NK-92 (cell line): ENCODE measurements around the gene SGK2.

Source experiments
- DNase-seq: peaks from one replicate; lab custom pipeline; 2025; ENCODE audit not compliant: unreplicated experiment; lab: John Stamatoyannopoulos, UW

SGK2 gene

GRCh38 chr20:43536041-43536816 lies 22.6 kb upstream of the SGK2 start:
- no peak for DNase-seq

DNA sequence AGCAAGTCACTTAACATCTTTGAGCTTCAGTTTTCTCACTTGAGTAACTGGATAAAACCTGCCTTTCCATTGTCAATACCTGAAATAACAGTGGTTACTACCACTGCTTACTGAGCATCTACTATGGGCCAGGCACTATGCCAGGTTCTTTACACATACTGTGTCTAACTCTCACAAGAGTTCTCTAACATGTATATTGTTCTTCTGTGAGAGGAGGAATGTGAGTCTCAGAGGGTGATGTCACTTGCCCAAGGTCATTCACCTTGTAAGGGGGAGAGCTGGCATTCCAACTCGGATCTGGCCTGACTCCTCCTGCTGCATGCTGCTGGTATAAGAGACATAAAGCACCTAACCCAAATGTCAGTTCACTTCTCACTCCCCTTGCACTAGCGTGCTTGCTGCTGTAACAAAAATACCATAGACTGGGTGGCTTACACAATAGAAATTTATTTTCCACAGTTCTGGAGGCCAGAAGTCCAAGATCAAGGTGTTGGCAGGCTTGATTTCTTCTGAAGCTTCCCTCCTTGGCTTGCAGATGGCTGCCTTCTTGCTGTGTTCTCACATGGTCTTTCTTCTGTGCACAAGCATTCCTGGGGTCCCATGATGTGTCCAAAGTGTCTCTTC lies 21.9 kb upstream of the SGK2 start:
- DNase-seq = no peak

GRCh38 chr20:43537921-43538877 lies 20.6 kb upstream of the SGK2 start:
- DNase-seq = no peak

DNA sequence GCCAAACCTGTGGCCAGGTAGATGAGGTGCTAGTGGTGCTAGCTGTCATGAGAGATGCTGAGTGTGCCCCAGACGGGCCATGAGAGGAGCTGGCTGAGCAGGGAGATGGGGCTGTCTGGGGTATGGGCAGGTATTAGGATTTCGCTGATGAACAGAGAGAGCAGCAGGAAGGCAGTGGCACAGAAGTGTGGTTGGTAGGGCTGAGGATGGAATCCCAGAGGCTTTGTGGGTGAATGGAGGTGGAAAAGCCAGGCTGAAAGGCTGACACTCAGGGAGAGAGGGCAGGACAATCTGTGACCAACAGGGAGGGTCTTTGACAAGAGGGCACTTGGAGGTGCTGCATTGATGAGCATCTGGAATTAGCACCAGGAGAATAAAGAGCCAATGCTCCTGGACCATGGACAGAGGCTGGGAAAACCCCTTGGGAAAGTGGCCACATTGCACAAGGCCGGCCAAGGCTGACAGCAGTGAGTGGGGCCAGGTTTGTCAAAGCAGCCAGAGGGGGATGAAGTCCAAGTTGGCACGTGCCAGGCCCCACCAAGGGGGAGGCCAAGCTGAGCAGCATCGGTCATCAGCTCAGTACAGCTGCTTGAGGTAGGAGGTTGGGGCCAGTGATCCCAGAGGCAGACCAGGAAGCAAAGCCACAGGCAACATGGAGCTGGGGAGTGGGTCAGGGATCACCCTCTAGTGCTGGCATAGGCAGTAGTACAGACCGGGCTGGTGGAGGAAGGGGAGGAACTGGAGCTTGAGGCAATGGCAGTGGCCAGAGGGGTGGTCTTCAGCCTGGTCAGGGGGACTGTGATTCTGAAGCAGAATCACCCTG lies 19.7 kb upstream of the SGK2 start:
- DNase-seq = no peak

DNA sequence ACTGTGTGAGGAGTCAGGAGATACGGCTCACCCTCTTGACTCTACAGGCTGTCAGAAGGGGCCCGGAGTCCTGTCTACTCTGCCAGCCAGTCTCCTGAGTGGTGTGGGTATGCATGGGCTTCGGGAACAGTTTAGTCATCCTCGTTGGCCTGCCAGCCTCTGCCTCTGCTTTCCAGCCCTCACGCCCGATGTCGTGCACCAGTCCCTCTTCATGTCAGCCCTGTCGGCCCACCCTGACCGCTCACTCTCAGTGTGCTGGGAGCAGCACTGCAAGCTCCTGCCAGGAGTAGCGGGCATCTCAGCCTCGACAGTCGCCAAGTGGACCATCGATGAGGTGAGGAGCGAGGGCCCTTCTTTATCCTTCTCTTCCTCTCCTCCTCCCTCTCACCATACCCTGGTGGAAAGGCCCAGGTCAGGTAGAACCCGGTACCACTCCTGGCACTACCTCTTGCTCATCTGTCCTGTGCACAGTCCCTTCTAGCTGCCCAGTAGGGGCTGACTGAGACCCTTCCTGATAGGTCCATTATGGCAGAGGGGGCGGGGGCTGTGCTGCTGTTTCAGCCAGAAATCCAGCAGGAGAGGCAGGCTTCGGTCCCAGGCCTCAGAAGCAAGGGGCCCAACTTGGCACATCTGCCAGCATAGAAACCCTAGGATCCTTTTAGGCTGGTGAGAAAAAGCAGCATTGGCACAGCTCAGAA lies 18.7 kb upstream of the SGK2 start:
- no peak for DNase-seq

GRCh38 chr20:43540673-43541060 lies 18.2 kb upstream of the SGK2 start:
- DNase-seq = no peak

- no peak for DNase-seq
These were observed 17.6 kb upstream of the SGK2 start for GRCh38 chr20:43541214-43541613.

GRCh38 chr20:43542161-43542560 lies 16.7 kb upstream of the SGK2 start:
- no peak for DNase-seq

DNA sequence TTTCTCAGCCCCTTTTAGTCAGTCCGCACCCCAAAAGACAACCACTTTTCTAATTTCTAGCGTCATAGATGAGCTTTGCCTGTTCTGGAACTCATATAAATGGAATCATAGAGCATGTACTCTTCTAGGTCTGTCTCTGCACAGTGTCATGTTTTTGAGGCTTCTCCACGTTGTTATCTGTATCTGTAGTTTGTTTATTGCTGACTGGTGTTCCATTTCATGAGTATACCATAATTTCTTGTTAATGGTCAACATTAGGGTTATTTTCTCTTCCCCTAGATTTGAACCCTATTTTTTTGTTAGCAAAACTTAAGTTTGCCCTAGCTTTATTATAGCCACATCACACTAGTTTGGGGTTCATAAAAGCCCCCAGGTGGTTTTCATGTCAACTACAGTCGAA lies 16.2 kb upstream of the SGK2 start:
- DNase-seq = no peak

- DNase-seq = no peak
These were observed 15.7 kb upstream of the SGK2 start for GRCh38 chr20:43543138-43543537.

- DNase-seq = no peak
These were observed 14.3 kb upstream of the SGK2 start for GRCh38 chr20:43544501-43544900.

GRCh38 chr20:43545837-43546578 lies 12.8 kb upstream of the SGK2 start:
- DNase-seq = no peak

GRCh38 chr20:43548273-43548880 lies 10.4 kb upstream of the SGK2 start:
- DNase-seq = no peak

DNA sequence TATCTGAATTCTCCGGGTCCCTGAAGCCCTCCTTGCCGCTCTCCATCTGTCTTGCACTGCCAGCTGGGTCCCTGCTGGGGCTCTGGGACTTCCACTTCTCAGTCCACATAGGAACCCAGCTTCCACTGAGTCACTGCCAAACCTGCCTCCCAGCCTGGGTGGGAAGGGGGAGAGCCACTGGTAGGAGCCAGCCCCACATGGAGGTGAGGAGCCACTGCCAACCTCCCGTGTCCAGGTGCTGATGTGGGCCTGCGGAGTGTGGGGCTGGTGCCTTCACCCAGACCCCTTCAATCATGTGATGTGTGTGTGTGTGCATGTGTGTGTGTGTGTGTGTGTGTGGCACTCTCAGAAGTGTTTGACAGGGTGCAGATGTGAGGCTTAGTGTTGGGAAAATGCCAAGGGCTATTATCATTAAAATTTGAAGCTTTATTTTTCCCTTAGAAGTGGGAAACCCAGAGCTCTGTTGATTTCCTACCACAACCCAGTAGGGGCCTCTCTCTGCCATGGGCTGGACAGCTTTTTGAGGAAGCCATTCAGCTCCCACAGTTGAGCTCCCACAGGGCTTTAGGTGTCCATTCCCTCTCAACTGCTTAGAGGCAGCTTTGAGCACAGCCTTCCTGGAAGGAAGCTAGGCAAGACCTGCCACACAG lies 9.3 kb upstream of the SGK2 start:
- DNase-seq = no peak

GRCh38 chr20:43550456-43550855 lies 8.4 kb upstream of the SGK2 start:
- no peak for DNase-seq

DNA sequence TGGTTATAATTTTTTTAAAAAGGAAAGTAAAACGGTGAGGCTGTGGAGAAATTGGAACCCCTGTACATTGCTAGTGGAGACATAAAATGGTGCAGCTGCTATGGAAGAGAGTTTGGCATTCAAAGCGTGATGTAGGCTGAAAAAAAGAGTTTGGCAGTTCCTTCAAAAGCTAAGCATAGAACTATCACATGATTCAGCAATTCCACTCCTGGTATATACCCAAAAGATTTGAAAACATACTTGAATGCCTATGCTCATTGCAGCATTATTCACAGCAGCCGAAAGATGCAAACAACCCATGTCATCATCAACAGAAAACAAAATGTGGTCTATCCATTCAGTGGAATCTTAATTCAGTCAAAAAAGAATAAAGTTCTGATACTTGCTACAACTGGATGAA lies 4.5 kb upstream of the SGK2 start:
- DNase-seq = no peak

GRCh38 chr20:43559147-43559987 lies 540 bp downstream of the SGK2 start:
- DNase-seq = no peak

DNA sequence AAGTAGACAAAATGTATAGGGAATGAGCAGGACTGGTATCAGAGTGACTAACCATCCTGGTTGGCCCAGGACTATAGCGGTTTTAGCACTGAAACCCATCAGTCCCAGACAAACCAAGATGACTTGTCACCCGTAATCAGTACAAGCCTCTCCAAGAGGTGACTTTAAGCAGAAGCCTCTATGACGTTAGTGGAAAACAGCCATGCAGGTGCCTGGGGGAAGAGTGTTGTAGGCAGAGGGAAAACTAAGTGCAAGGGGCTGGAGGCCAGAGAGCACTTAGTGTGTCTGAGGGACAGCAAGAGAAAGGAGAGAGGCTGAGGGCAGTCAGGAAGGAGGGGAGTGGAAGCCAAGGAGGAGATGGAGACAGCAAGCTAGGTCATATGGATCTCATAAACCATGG lies 2.1 kb downstream of the SGK2 start:
- no peak for DNase-seq
